Stimulated activated CD8-positive, alpha-beta memory T cell treated with anti-CD3 and anti-CD28 coated beads, Interleukin-12 subunit alpha, Interleukin-12 subunit beta, amount 100 ng/mL, for 1 hour (primary cell): ENCODE results near the gene MXI1.

Experiments
- DNase-seq: peaks from one replicate; pipeline ENCODE4 v3.0.0-alpha.2; 2020; ENCODE audit warnings: low read depth

MXI1 gene

DNA sequence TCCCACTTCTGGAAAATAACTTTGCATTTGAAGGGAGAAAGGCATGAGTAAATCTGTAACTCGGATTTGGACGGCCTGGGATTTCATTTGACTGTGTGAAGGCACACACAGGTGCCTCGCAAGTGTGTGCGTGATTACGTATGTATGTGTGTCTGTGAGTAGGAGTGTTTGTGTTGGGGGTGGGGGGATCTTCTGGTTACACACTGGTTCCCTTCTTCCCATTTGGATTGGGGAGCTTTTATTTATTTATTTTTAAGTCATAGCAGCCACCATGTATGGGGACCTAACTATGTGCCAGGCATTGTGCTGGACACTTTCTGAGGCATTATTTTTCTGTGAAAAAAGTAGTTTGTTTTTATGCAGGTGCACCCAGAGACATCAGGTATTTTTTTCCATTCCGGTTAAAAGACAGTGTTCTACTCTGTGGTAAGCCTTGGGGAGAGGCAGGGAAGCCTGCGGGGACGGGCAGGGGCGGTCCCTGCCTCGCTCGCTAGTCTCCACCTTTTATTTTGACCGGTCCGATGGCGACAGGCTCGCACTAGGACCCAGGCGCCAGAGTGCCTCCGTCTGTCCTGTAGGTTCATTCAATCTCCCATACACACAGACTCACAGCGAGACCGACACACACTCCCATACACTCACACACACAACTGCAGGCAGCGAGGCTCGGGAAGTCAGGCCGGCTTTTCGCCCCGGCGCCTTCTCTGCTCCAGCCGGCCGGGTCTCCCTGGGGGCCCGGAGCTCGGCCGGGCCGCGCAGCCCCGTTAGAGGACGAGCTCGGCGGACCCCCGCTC, at the start of gene MXI1:
Gene MXI1, plus strand, starts transcription at position 595 of the 794 bp plus-strand sequence. CDS start 204 bp downstream, outside the sequence.
- no peak for DNase-seq

DNA sequence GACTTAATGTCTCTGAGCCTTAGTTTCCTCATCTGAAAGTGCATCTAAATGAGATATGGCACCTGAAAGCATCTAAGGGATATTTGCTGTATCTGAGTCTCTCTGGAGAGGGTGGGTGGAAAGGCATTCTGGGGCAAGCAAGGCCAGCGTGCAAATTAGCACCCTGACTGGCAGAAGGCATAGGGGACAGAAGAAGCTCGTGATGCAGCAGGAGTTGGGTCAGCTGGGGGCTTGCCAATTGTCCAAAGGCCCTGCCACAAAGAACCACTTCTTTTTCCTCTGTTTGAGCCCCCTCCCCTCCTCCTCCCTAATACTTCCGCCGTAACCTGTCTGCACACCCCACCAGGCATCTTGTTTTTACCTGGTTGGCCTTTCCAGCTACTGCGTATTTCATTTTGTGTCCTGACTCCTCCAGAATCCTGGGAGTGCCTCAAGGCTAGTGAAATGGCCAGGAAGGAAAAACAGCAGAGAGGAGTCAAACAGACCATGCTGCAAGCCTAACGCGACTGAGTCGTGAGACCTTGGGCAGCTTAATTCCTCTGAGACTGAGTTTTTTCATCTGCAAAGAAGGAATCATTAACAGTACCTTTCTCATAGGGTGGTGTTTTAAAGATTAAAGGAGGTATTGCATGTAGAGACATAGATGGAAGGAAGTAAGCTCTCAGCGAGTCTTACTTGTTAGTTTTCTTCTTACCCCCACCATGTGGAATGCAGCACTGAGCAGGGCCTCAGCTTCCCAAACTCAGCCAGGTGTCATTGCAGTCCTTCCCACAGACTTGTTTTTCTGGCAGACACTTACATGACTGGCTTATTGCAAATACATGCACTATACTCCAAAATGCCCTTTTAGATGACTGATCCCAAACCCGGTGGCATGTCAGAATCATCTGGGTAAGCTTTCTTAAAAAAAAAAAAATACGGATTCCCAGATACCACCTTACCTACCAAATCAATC, 49.1 kb upstream of the MXI1 start:
- no peak for DNase-seq

DNA sequence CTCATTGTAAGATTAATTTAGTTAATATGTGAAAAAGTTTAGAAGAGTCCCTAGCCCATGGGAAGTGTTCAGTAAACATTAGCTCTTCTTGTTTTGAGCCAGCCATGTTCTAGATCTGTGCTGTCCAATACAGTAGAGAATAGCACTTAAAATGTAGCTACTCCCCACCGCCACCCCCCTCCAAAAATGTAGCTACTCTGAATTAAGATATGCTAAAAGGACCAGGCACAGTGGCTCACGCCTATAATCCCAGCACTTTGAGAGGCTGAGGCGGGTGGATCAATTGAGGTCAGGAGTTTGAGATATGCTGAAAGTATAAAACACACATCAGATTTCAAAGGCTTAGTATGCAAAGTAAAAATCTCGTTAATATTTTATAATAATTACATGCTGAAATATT, 47.3 kb upstream of the MXI1 start:
- no peak for DNase-seq

- no peak for DNase-seq
Measured at GRCh38 chr10:110160522-110160921, 46.9 kb upstream of the MXI1 start.

GRCh38 chr10:110162741-110163145, 44.7 kb upstream of the MXI1 start:
- no peak for DNase-seq

DNA sequence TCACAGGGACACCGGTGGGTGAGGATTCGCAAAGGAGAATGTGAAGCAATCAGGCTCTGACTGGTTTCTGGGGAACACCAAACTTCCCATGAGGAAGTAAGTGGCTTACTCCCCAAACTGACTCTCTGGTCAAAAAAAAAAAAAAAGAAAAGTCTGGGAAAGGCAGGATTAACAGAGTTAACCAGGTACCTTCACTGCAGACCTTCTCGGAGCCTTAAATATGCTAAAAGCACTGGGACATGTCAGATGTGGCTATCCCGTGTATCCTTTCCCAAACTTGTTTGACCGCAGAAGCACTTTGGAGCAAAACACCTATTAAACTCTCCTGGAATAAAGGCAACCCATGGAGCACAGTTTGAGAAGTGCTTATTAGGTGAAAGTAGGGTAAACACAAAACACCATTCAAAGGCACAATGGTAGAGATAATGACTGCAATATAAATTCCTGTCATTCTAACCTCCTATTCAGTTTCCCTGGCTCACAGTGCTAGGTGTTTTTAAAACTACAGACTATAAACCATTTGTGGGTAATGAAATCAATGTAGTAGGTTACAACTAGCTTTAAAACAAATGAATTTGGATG, 44.1 kb upstream of the MXI1 start:
- no peak for DNase-seq

- no peak for DNase-seq
Measured at GRCh38 chr10:110163841-110164240, 43.6 kb upstream of the MXI1 start.

DNA sequence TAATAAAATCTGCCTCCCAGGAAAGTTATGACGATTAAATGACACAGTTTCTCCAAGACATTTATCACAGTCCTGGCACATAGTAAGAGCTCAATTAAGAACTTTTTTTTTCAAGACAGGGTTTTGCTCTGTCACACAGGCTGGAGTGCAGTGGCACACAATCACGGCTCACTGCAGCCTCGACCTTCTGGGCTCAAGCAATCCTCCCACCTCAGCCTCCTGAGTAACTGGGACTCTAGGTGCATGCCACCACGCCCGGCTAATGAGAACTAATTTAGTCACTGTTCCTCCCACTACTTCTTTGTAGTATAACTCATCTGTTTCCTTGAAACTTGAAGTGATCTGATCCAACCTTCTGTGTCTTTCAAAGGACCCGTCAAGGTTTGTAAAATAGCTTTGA, 42.2 kb upstream of the MXI1 start:
- no peak for DNase-seq

DNA sequence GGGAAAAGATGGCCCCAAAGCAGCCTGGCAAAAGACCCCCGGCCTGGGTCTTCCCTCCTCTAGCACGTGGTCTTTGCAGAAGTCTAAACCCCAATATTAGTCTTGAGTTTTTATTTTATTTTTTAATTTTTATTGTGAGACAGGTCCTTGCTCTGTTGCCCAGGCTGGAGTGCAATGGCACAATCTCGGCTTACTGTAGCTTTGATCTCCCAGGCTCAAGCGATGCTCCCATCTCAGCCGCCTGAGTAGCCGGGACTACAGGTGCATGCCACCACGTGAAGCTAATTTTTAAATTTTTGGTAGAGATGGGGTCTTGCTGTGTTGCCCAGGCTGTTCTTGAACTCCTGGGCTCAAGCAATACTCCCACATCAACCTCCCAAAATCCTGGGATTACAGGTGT, 40.3 kb upstream of the MXI1 start:
- no peak for DNase-seq

GRCh38 chr10:110168601-110169481, 38.6 kb upstream of the MXI1 start:
- no peak for DNase-seq

- DNase-seq: no peak
Measured at GRCh38 chr10:110169586-110169985, 37.8 kb upstream of the MXI1 start.

- DNase-seq: no peak
Measured at GRCh38 chr10:110170142-110170971, 37.0 kb upstream of the MXI1 start.

- no peak for DNase-seq
Measured at GRCh38 chr10:110171032-110171431, 36.4 kb upstream of the MXI1 start.

- no peak for DNase-seq
Measured at GRCh38 chr10:110172155-110172554, 35.2 kb upstream of the MXI1 start.

- no peak for DNase-seq
Measured at GRCh38 chr10:110174201-110174600, 33.2 kb upstream of the MXI1 start.

DNA sequence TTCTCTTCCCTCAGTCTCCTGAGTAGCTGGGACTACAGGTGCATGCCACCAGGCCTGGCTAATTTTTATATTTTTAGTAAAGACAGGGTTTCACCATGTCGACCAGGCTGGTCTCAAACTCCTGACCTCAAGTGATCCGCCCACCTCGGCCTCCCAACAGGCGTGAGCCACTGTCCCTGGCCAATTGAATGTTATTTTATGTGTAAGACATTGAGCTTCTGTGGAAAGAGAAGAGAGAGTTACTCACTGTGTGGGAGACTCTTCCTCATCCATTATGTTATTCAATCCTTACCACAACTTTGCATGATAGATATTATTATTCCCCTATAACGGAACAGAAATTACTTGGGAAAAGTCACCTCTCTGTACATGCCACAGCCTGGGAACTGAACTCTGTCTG, 32.6 kb upstream of the MXI1 start:
- no peak for DNase-seq

GRCh38 chr10:110175406-110175805, 32.0 kb upstream of the MXI1 start:
- no peak for DNase-seq

DNA sequence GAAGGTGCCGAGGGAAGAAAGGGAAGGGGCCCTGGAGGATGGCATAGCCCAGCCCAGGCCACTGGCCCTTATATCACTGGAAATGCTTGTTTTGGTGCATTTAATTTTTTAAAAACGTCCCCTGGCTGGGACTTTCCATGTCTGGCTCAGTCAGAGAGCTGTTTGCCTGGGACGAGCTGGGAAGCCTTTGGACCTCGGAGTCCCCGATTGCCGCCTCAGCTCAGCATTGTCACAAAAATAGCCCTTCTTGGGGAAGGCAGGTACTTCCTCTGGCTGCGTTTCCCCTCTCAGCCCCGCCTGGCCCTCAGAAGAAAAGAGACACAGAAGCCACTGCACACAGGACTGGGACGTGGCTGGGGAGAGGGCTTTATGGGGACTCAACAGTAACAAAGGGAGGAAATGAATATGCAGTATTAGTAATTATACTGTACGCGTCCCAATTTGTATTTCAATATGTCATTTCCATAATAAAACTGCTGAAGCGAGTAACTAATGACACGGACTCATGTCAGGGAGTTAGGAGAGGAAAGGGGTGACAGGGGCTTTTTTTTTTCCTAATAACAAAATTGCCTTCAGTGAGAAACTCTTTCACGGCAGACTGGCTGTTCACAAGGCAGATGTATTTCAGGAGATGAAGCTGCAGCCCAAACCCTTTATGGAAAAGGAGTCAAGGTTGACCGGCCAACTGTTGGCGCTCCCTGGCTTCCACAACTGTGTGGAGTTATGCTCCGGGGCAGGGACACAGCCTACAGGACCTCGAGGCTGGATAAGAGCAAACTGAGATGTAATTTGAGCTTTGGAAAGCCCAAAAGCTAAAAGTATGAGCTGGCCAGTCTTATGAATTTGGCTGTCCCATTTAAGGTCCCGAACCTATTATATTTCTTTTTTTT, 31.0 kb upstream of the MXI1 start:
- no peak for DNase-seq

DNA sequence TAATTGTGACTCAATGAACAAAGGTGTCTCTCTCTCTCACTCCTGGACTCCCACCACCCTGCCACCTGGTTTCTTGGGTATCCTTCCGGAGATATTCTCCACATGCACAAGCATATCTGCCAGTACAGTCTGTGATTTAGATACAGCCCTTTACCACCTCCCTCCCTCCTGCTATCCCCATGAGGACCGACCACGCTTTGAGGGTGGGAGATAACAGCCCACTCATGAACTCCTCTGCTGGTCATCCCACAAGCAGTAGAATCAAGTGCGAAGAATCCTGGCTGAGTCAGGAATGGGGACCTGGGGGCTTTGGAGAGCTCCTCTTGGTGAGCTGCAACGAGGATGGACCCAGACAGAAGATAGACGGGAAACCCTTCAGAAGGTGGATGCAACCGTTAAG, 28.2 kb upstream of the MXI1 start:
- no peak for DNase-seq

DNA sequence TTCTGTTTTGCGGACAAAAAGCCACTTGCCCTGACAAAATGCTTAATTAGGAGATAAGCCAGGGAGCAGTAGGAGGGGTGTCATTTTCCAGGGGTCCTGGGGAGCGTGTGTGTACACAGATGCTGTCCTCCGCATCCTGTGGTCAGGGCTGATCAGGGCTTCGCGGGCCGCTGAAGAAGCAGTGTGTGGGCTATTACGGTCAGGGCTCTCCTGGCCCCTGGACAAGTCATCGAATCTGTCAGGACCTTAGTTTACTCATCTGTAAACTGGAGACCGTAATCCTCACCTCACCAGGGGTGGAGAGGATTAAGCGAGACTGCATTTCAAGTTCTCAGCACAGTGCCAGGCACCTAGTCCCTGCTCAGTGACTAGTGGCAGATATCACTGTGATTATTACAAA, 26.0 kb upstream of the MXI1 start:
- no peak for DNase-seq
